PFSK-1 (cell line): Measurements from ENCODE around the gene SPEG.

ENCODE experiments used
- FOXP2 ChIP-seq: optimal IDR thresholded peaks from 2 replicates; pipeline ENCODE3; 2011; ENCODE audit warnings: borderline replicate concordance, control low read depth, inconsistent platforms; ENCODE audit not compliant: insufficient read depth; ENCODE audit errors: extremely low read length, extremely low read depth
- POLR2AphosphoS5 ChIP-seq: IDR thresholded peaks from 2 replicates; pipeline ENCODE4 v1.6.1; 2012; ENCODE audit warnings: low read depth, mild to moderate bottlenecking, control low read depth, low read length, moderate library complexity
- SIN3A ChIP-seq: IDR thresholded peaks from 2 replicates; pipeline ENCODE4 v1.6.1; 2012; ENCODE audit warnings: mild to moderate bottlenecking, low read length, moderate library complexity, borderline replicate concordance; ENCODE audit not compliant: insufficient read depth
- TAF1 ChIP-seq: IDR thresholded peaks from 2 replicates; pipeline ENCODE4 v1.6.1; 2012; ENCODE audit warnings: low read length, control low read depth, borderline replicate concordance; ENCODE audit not compliant: insufficient read depth
- TF ChIP-seq, protein P1 (sequence below), 2 experiments: IDR thresholded peaks; 2 replicates each; pipeline versions ENCODE4 v1.6.1 to v1.8.0; 2011 to 2012; ENCODE audit warnings: low read depth in 2 of 2, low read length in 2 of 2, control low read depth in 1 of 2, inconsistent platforms in 1 of 2, mild to moderate bottlenecking in 1 of 2, moderate library complexity in 1 of 2; ENCODE audit not compliant: insufficient read depth in 1 of 2

Gene SPEG

DNA sequence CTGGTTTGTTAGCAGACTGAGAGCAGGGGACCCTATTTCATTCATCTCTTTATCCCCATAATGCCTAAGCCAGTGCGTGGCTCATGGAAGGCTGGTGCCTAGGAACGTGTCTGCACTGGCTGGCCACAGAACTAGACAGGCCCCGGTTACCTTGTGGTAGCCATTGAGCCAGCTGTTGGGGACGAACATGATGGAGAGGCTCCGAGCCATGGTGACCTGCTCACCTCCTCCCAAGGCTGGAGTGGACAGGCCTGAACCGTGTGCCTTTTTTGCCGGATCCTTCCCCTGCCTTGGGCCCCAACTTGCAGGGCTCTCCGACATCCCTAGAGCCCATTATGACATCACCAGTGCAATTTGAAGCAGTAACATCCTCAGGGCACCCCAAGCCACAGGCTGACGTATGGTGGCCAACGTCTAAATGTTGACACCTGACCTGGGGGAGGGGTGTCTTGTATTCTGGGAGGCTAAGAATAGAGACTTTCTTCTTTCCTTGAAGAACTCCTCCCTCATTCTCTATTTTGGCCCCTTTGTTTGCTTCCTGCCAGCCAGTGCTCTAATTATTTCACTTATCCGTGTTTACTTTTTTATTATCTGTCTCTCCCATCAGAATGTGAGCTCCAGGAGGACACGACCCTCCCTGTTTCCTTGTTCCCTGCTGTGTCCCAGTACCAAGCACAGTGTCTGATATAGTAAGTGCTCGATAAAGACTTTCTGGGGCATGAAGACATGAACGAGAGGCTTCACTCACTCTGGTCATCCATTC, 34.7 kb upstream of the SPEG start:
- TF ChIP-seq TAF1: no peak

DNA sequence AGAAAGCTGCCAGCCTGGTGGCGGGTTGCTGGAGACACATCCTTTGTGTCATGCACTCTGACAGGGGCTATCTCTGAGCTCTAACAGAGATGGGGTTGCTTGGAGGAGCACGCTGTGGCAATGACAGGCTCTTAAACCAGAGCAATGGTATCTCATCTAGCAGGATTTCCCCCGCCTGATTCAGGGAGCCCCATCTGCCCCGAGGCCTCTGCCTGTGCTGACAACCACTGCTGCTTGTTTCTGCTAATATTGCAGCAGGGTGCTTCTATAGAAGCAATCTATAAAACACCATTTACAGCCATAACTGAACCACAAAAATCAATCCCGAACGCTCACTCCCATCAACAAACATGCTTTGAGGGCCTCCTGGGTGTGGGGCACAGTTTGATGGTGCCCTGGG, 34.1 kb upstream of the SPEG start:
- no peak for TF ChIP-seq TAF1

DNA sequence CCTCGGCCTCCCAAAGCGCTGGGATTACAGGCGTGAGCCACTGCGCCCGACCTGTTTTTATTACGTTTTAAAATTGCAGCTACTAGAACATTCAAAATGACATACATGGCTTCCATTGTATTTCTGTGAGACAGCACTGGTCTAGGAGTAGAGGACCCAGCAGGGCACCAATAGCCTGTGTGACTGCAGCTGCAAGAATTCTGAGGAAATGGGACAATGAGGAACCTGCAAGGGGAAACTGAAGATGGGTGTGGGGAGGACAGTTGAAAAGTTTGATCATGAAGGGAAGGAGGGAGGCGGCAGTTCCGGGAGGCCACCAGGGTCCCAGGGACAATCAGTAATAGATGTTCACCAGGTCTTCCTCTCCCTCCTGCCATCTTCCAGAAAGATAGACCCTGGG, 33.0 kb upstream of the SPEG start:
- TF ChIP-seq TAF1 (no peak), SIN3A (no peak), FOXP2 (no peak)
- TF ChIP-seq, protein P1, sequence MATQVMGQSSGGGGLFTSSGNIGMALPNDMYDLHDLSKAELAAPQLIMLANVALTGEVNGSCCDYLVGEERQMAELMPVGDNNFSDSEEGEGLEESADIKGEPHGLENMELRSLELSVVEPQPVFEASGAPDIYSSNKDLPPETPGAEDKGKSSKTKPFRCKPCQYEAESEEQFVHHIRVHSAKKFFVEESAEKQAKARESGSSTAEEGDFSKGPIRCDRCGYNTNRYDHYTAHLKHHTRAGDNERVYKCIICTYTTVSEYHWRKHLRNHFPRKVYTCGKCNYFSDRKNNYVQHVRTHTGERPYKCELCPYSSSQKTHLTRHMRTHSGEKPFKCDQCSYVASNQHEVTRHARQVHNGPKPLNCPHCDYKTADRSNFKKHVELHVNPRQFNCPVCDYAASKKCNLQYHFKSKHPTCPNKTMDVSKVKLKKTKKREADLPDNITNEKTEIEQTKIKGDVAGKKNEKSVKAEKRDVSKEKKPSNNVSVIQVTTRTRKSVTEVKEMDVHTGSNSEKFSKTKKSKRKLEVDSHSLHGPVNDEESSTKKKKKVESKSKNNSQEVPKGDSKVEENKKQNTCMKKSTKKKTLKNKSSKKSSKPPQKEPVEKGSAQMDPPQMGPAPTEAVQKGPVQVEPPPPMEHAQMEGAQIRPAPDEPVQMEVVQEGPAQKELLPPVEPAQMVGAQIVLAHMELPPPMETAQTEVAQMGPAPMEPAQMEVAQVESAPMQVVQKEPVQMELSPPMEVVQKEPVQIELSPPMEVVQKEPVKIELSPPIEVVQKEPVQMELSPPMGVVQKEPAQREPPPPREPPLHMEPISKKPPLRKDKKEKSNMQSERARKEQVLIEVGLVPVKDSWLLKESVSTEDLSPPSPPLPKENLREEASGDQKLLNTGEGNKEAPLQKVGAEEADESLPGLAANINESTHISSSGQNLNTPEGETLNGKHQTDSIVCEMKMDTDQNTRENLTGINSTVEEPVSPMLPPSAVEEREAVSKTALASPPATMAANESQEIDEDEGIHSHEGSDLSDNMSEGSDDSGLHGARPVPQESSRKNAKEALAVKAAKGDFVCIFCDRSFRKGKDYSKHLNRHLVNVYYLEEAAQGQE (IDR thresholded peaks at IDR 0.05; ENCODE audit: insufficient read depth in 1 of 2, low read depth in 2 of 2, low read length in 2 of 2): no peak

DNA sequence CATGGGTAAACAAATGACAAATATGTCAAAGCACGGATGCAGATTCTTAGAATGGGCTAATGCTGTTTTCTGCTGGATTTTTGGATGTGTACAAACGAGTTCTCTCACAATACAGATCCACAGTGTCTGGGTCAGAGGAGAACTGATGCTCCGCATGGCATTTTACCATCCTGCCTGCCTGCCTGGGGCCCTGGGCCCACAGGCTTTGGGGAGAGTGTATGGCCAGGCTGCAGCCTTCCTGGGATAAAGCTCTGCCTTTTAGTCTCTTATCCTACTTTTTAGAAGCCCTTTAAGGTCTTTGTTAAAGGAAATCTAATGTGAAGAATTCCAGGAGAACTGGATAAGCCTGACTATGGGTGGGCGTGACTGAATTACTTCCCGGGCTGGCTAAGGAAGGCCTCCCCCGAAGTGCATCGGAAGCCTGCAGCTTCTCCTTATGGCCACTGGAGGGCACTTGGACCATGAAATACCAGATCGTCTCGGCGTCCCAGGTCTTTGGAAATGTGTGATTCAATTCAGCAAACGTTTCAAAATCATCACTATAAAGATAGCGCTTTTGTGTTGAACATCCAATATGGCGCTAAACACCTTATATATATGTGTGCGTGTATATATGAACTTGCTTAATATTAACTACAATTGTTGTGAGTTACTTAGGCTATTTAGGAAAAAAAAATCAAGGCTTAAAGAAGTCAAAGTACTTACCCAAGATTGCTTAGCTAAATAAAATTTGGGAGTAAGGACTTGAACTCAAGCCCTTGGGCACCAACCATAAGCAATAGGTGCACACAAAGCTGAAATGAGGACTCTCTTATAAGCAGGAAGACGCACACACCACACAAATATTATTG, 31.8 kb upstream of the SPEG start:
- TF ChIP-seq TAF1: no peak
- TF ChIP-seq SIN3A: no peak
- no peak for TF ChIP-seq FOXP2
- TF ChIP-seq, protein P1 (IDR thresholded peaks at IDR 0.05; ENCODE audit: insufficient read depth in 1 of 2, low read depth in 2 of 2, low read length in 2 of 2): no peak
- TF ChIP-seq POLR2AphosphoS5: no peak

DNA sequence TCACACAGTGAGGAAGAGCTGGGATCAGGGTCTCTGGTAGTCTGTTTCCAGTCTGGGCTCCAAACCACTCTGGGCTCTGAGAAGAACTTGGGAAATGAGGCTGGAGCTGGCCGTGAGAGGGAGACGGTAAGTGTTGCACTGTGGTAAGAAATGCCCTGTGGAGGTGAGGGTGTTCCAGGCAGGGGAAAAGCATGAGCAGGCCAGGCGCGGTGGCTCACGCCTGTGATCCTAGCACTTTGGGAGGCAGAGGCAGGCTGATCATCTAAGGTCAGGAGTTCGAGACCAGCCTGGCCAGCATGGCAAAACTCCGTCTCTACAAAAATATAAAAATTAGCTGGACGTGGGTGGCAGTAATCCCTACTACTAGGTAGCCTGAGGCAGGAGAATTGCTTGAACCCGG, 30.8 kb upstream of the SPEG start:
- TF ChIP-seq, protein P1 (IDR thresholded peaks at IDR 0.05; ENCODE audit: insufficient read depth in 1 of 2, low read depth in 2 of 2, low read length in 2 of 2): no peak
- TF ChIP-seq FOXP2: no peak
- no peak for TF ChIP-seq POLR2AphosphoS5
- TF ChIP-seq TAF1: no peak
- no peak for TF ChIP-seq SIN3A

DNA sequence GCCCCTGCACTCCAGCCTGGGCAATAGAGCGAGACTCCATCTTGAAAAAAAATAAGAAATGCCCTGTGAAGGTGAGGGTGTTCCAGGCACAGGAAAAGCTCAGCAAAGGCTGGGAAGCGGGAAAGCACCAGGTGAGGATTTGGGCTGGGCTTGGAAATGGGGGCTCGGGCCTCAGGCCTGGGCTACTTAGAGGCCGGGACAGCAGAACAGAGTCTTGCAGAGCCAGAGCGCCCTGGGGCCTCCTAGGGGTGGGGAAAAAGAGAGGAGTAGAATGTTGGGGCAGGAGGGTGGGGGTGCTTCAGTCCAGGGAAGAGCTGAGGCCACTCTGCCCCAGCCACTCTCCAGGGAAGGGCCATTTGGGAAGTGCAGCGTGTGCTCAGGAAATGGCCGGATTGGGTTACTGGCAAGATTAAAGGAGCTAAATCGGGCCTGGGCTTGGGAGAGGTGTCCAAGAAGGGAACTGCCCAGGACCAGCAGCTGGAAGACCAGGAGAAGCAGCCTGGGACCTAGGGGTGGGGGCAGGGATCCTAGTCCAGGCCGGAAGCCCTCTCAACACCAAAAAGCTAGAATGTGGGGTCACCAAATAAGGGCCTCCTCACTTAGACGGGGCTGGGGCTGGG, 30.2 kb upstream of the SPEG start:
- TF ChIP-seq FOXP2: no peak
- TF ChIP-seq POLR2AphosphoS5: no peak
- TF ChIP-seq SIN3A: no peak
- TF ChIP-seq TAF1: no peak
- TF ChIP-seq, protein P1 (IDR thresholded peaks at IDR 0.05; ENCODE audit: insufficient read depth in 1 of 2, low read depth in 2 of 2, low read length in 2 of 2): no peak
